Bronchus fibroblast of lung (primary cell): ENCODE results near the gene PSME2. TPM values are rescaled to one million over a fixed set of nuclear protein-coding genes. Genes with fewer than 3 reads are reported as not detected.

Experiments used
- total RNA-seq: library from RNA; depleted of rRNA; stranded (reverse); fragments of >200 nt; gene quantifications from 2 replicates; pipeline ENCODE4 v1.2.3, GENCODE V29; 2015

PSME2 gene
- total RNA-seq, 1 donor from 2014 or later: 79.7 TPM

Other genes with a start within 250 kb of the PSME2 start
- gene DHRS4, start 192.8 kb downstream of the PSME2 start, total RNA-seq: 52.9 and 53.3 TPM in 2 replicates
- gene DHRS4L2, start 157.7 kb downstream of the PSME2 start, total RNA-seq: 14.3 and 17.1 TPM in 2 replicates
- under 0.01 TPM in 2 replicates for gene CARMIL3, start 94.6 kb downstream of the PSME2 start, total RNA-seq
- not detected in 2 replicates for gene CPNE6, start 75.0 kb downstream of the PSME2 start, total RNA-seq
- gene PCK2, start 52.3 kb downstream of the PSME2 start, total RNA-seq: 63.3 and 65.6 TPM in 2 replicates
- gene DCAF11, start 31.8 kb downstream of the PSME2 start, total RNA-seq: 42.2 and 43.7 TPM in 2 replicates
- gene NRL, start 31.7 kb downstream of the PSME2 start, total RNA-seq: 0.59 and 2.9 TPM in 2 replicates
- gene FITM1, start 16.0 kb downstream of the PSME2 start, total RNA-seq: not detected in 2 replicates
- gene PSME1, start 10.4 kb downstream of the PSME2 start, total RNA-seq: 128 and 137 TPM in 2 replicates
- 31.4 and 38.4 TPM in 2 replicates for gene EMC9, start 5.0 kb downstream of the PSME2 start, total RNA-seq
- gene RNF31, start 888 bp upstream of the PSME2 start, total RNA-seq: 49.9 and 53.7 TPM in 2 replicates
- gene IRF9, start 14.7 kb upstream of the PSME2 start, total RNA-seq: 36.3 and 39.8 TPM in 2 replicates
- gene REC8, start 25.5 kb upstream of the PSME2 start, total RNA-seq: 54.3 and 64.6 TPM in 2 replicates
- 56.5 and 58.6 TPM in 2 replicates for gene IPO4, start 42.2 kb upstream of the PSME2 start, total RNA-seq
- gene TM9SF1, start 48.8 kb upstream of the PSME2 start, total RNA-seq: 58.4 and 59.5 TPM in 2 replicates
- 0.17 TPM in 1 of 2 replicates, not detected in the other for gene TSSK4, start 59.1 kb upstream of the PSME2 start, total RNA-seq
- gene CHMP4A, start 66.9 kb upstream of the PSME2 start, total RNA-seq: 32.4 and 48.6 TPM in 2 replicates
- gene MDP1, start 69.5 kb upstream of the PSME2 start, total RNA-seq: 18.2 and 19.6 TPM in 2 replicates
- 234 and 246 TPM in 2 replicates for gene NEDD8, start 85.8 kb upstream of the PSME2 start, total RNA-seq
- 53.1 and 54.3 TPM in 2 replicates for gene GMPR2, start 86.3 kb upstream of the PSME2 start, total RNA-seq
- 52.6 and 56.7 TPM in 2 replicates for gene TINF2, start 96.0 kb upstream of the PSME2 start, total RNA-seq
- gene TGM1, start 116.6 kb upstream of the PSME2 start, total RNA-seq: 0.45 and 1.2 TPM in 2 replicates
- 32.1 and 33.9 TPM in 2 replicates for gene RABGGTA, start 125.0 kb upstream of the PSME2 start, total RNA-seq
- 27.4 and 28.2 TPM in 2 replicates for gene DHRS1, start 153.2 kb upstream of the PSME2 start, total RNA-seq
- gene NOP9, start 153.2 kb upstream of the PSME2 start, total RNA-seq: 17.2 and 18.5 TPM in 2 replicates
- 1.3 and 1.8 TPM in 2 replicates for gene CIDEB, start 161.4 kb upstream of the PSME2 start, total RNA-seq
- 1.0 and 3.0 TPM in 2 replicates for gene LTB4R2, start 163.5 kb upstream of the PSME2 start, total RNA-seq
- 0.84 and 1.0 TPM in 2 replicates for gene LTB4R, start 164.9 kb upstream of the PSME2 start, total RNA-seq
- 0.15 and 0.17 TPM in 2 replicates for gene ADCY4, start 188.5 kb upstream of the PSME2 start, total RNA-seq
- 0.45 and 0.84 TPM in 2 replicates for gene RIPK3, start 193.4 kb upstream of the PSME2 start, total RNA-seq
- 25.4 and 28.4 TPM in 2 replicates for gene NFATC4, start 221.6 kb upstream of the PSME2 start, total RNA-seq